HepG2 (cell line): Measurements from ENCODE around the gene SEPHS2. TPM values are rescaled to one million over a fixed set of nuclear protein-coding genes. Genes with fewer than 3 reads are reported as not detected.
A peak's percentile ranks its signal among the peaks of the same experiment; 100 is the strongest.

Experiments
- AHR ChIP-seq: IDR thresholded peaks from 2 replicates; pipeline ENCODE4 v1.6.1; 2018; ENCODE audit warnings: missing genetic modification reagents, missing compliant biosample characterization
- CENPX ChIP-seq: sonication (generic); formaldehyde crosslinking; IDR thresholded peaks from 2 replicates; pipeline ENCODE4 v1.9.0; 2021; ENCODE audit warnings: mild to moderate bottlenecking, missing genetic modification reagents, moderate library complexity
- GATAD1 ChIP-seq: IDR thresholded peaks from 2 replicates; pipeline ENCODE4 v1.6.1; 2016; ENCODE audit warnings: missing genetic modification reagents, missing compliant biosample characterization
- HDAC1 ChIP-seq: sonication (generic); formaldehyde crosslinking; IDR thresholded peaks from 2 replicates; pipeline ENCODE4 v1.5.1; 2020; ENCODE audit warnings: mild to moderate bottlenecking, missing genetic modification reagents
- IRF1 ChIP-seq: sonication (generic); formaldehyde crosslinking; IDR thresholded peaks from 2 replicates; pipeline ENCODE4 v1.4.0; 2020; ENCODE audit warnings: low read depth, mild to moderate bottlenecking, missing genetic modification reagents
- NFE2 ChIP-seq: sonication (generic); formaldehyde crosslinking; IDR thresholded peaks from 2 replicates; pipeline ENCODE4 v1.4.0; 2020; ENCODE audit warnings: missing genetic modification reagents
- NFYC ChIP-seq: IDR thresholded peaks from 2 replicates; pipeline ENCODE4 v1.6.1; 2016; ENCODE audit warnings: missing genetic modification reagents, missing compliant biosample characterization
- NONO ChIP-seq, 2 experiments: fragments of 450-650 bp in 1 of 2; sonication (generic) in 1 of 2; formaldehyde crosslinking in 1 of 2; IDR thresholded peaks in 1 of 2; conservative IDR thresholded peaks in 1 of 2; 2 replicates each; pipeline versions ENCODE4 v1.6.1 to v1.8.0; 2017 to 2022; ENCODE audit warnings: mild to moderate bottlenecking in 1 of 2, missing genetic modification reagents in 1 of 2, moderate library complexity in 1 of 2
- NRL ChIP-seq: sonication (generic); formaldehyde crosslinking; IDR thresholded peaks from 2 replicates; pipeline ENCODE4 v1.5.0; 2020; ENCODE audit warnings: missing genetic modification reagents, mild to moderate bottlenecking, moderate library complexity, borderline replicate concordance
- REL ChIP-seq: sonication (generic); formaldehyde crosslinking; conservative IDR thresholded peaks from 2 replicates; pipeline ENCODE4 v1.8.0; 2022; ENCODE audit warnings: mild to moderate bottlenecking, missing genetic modification reagents, moderate library complexity
- SAFB2 ChIP-seq: sonication (generic); formaldehyde crosslinking; IDR thresholded peaks from 2 replicates; pipeline ENCODE4 v1.5.1; 2020; ENCODE audit warnings: missing genetic modification reagents, low read depth, mild to moderate bottlenecking, borderline replicate concordance
- SALL1 ChIP-seq: sonication (generic); formaldehyde crosslinking; IDR thresholded peaks from 2 replicates; pipeline ENCODE4 v1.8.0; 2022; ENCODE audit warnings: mild to moderate bottlenecking, missing genetic modification reagents
- SALL2 ChIP-seq: sonication (generic); formaldehyde crosslinking; IDR thresholded peaks from 2 replicates; pipeline ENCODE4 v1.8.1; 2023; ENCODE audit warnings: mild to moderate bottlenecking, missing genetic modification reagents, inconsistent platforms
- SNRNP70 ChIP-seq: fragments of 200-400 bp; formaldehyde crosslinking; IDR thresholded peaks from 2 replicates; pipeline ENCODE4 v1.6.1; 2017; ENCODE audit warnings: mild to moderate bottlenecking, low read depth, low read length, moderate library complexity
- ZFP1 ChIP-seq: IDR thresholded peaks from 2 replicates; pipeline ENCODE4 v1.6.1; 2016
- ZFP36L1 ChIP-seq: sonication (generic); formaldehyde crosslinking; IDR thresholded peaks from 2 replicates; pipeline ENCODE4 v1.8.0; 2022; ENCODE audit warnings: mild to moderate bottlenecking, missing genetic modification reagents, moderate library complexity
- ZNF10 ChIP-seq: sonication (generic); formaldehyde crosslinking; IDR thresholded peaks from 2 replicates; pipeline ENCODE4 v1.4.0; 2020; ENCODE audit warnings: mild to moderate bottlenecking, low read depth, missing genetic modification reagents, borderline replicate concordance
- ZNF160 ChIP-seq: sonication (generic); formaldehyde crosslinking; IDR thresholded peaks from 2 replicates; pipeline ENCODE4 v1.8.0; 2022; ENCODE audit warnings: mild to moderate bottlenecking, inconsistent platforms, missing genetic modification reagents
- ZNF17 ChIP-seq: sonication (generic); formaldehyde crosslinking; IDR thresholded peaks from 2 replicates; pipeline ENCODE4 v1.5.0; 2020; ENCODE audit warnings: mild to moderate bottlenecking, missing genetic modification reagents
- ZNF558 ChIP-seq: sonication (generic); formaldehyde crosslinking; IDR thresholded peaks from 2 replicates; pipeline ENCODE4 v1.9.0; 2022; ENCODE audit warnings: mild to moderate bottlenecking, missing genetic modification reagents, borderline replicate concordance
- ZNF770 ChIP-seq: sonication (generic); formaldehyde crosslinking; IDR thresholded peaks from 2 replicates; pipeline ENCODE4 v1.5.0; 2020; ENCODE audit warnings: mild to moderate bottlenecking, missing genetic modification reagents
- ZXDC ChIP-seq: sonication (generic); formaldehyde crosslinking; IDR thresholded peaks from 2 replicates; pipeline ENCODE4 v1.5.0; 2020; ENCODE audit warnings: mild to moderate bottlenecking, missing genetic modification reagents
- polyA plus RNA-seq, 8 experiments: library from polyadenylated mRNA; depleted of rRNA in 3 of 8; stranded (reverse) in 7 of 8; unstranded in 1 of 8; fragments of >200 nt; fragmentation: Illumina TruSeq in 4 of 8; extraction: Trizol in 4 of 8; gene quantifications; 2 replicates each; pipeline versions ENCODE4 v1.2.1 to v1.2.3, GENCODE V29; 2011 to 2016; ENCODE audit warnings: low read depth in 4 of 8, missing spikeins in 1 of 8, mixed read lengths in 1 of 8; ENCODE audit not compliant: insufficient read depth in 1 of 8
- total RNA-seq, 5 experiments: library from RNA; depleted of rRNA; stranded (reverse); fragments of >200 nt; fragmentation: Illumina TruSeq; extraction: Trizol; gene quantifications; 2 replicates each; pipeline ENCODE4 v1.2.3, GENCODE V29; 2016; ENCODE audit warnings: low read depth in 1 of 5

The SEPHS2 gene
- total and polyA plus RNA-seq, 2 of the 13 experiments (the other 11 are each of a cell fraction or from before 2014, with no cell fraction given): 20.7 to 127 TPM

GRCh38 chr16:30444231-30445148 lies 1.2 kb downstream of the SEPHS2 start (continued):
- TF ChIP-seq ZXDC (CRISPR knock-in tag) (no peak), SALL2 (CRISPR knock-in tag) (no peak), ZFP36L1 (no peak), SAFB2 (CRISPR knock-in tag) (no peak; the same call in 1 of the 2 replicates), ZNF17 (no peak), CENPX (no peak), NRL (CRISPR knock-in tag) (no peak), ZNF10 (no peak), ZNF160 (no peak), NFYC (CRISPR knock-in tag) (no peak; the same call in 1 of the 2 replicates), ZFP1 (no peak), AHR (CRISPR knock-in tag) (no peak), SNRNP70 (no peak), GATAD1 (CRISPR knock-in tag) (no peak), NONO (IDR thresholded peaks at IDR 0.05) (no peak), NONO (CRISPR knock-in tag; conservative IDR thresholded peaks at IDR 0.05) (no peak), IRF1 (CRISPR knock-in tag) (no peak), REL (CRISPR knock-in tag) (no peak), ZNF770 (CRISPR knock-in tag) (no peak), ZNF558 (CRISPR knock-in tag) (peak; percentile 8; the same call in 1 of the 2 replicates), SALL1 (peak; percentile 8), NFE2 (CRISPR knock-in tag) (no peak), HDAC1 (peak; percentile 36; the same call in 1 of the 2 replicates)
